CD4-positive, alpha-beta T cell (primary cell): ENCODE measurements around the gene TBL1X. TPM values are rescaled to one million over a fixed set of nuclear protein-coding genes. Genes with fewer than 3 reads are reported as not detected.

Experiments used
- ATAC-seq: fragments of 200-7000 bp; cut with Tn5 transposase; one replicate; pipeline ENCODE4 v1.10.0; 2022; ENCODE audit warnings: mild to moderate bottlenecking; ENCODE audit not compliant: poor library complexity
- CTCF ChIA-PET: fragments of 350-600 bp; sonication (Branson Sonifier 250); formaldehyde crosslinking; loops from one replicate; lab custom pipeline; 2021; ENCODE audit warnings: antibody characterized with exemption, inconsistent platforms; lab: Charles Lee
- POLR2A ChIA-PET: fragments of 350-600 bp; sonication (Branson Sonifier 250); formaldehyde crosslinking; loops from one replicate; lab custom pipeline; 2021; ENCODE audit warnings: antibody characterized with exemption, inconsistent platforms; lab: Charles Lee
- DNase-seq, 14 experiments: peaks; one replicate each; pipeline ENCODE4 v3.0.0-alpha.2; 2013 to 2020; ENCODE audit warnings: mixed read lengths in 2 of 14
- H3K27ac ChIP-seq, 2 donors: one replicate each; pipeline versions ENCODE4 v1.5.1 to v1.7.0; 2013; ENCODE audit warnings: low read length in 2 of 2, low read depth in 1 of 2, mild to moderate bottlenecking in 1 of 2
- H3K27me3 ChIP-seq, 2 experiments: 1 replicate in 1 of 2; 2 replicates in 1 of 2; pipeline versions ENCODE4 v1.6.1 to v1.7.0; 2013; ENCODE audit warnings: low read length in 2 of 2, control low read depth in 1 of 2, mild to moderate bottlenecking in 1 of 2, moderate library complexity in 1 of 2; ENCODE audit not compliant: insufficient read depth in 2 of 2, control insufficient read depth in 1 of 2
- H3K36me3 ChIP-seq: one replicate; pipeline ENCODE4 v1.6.1; 2013; ENCODE audit warnings: low read length, control low read depth; ENCODE audit not compliant: insufficient read depth
- H3K4me1 ChIP-seq: one replicate; pipeline ENCODE4 v1.6.1; 2013; ENCODE audit warnings: low read length, control low read depth; ENCODE audit not compliant: insufficient read depth
- H3K4me3 ChIP-seq: one replicate; pipeline ENCODE4 v1.5.1; 2013; ENCODE audit warnings: mild to moderate bottlenecking, low read length, moderate library complexity
- H3K9me3 ChIP-seq, 2 experiments: 1 replicate in 1 of 2; 2 replicates in 1 of 2; pipeline versions ENCODE4 v1.6.1 to v1.7.0; 2013; ENCODE audit warnings: low read length in 2 of 2, mild to moderate bottlenecking in 2 of 2, control low read depth in 1 of 2, moderate library complexity in 1 of 2; ENCODE audit not compliant: control insufficient read depth in 1 of 2, insufficient read depth in 1 of 2
- H3K27ac Mint-ChIP-seq: one replicate; pipeline ENCODE4 v1.8.0; 2020; ENCODE audit warnings: mixed read lengths
- H3K27me3 Mint-ChIP-seq: one replicate; pipeline ENCODE4 v1.8.0; 2021; ENCODE audit warnings: mixed read lengths
- H3K36me3 Mint-ChIP-seq: one replicate; pipeline ENCODE4 v1.8.0; 2021; ENCODE audit warnings: low read depth, mixed read lengths
- H3K4me1 Mint-ChIP-seq: one replicate; pipeline ENCODE4 v1.8.0; 2021; ENCODE audit warnings: low read depth, mixed read lengths
- H3K4me3 Mint-ChIP-seq: one replicate; pipeline ENCODE4 v1.8.0; 2020; ENCODE audit warnings: mild to moderate bottlenecking, mixed read lengths
- H3K9me3 Mint-ChIP-seq: one replicate; pipeline ENCODE4 v1.8.0; 2020; ENCODE audit warnings: mixed read lengths
- CTCF ChIP-seq: fragments of 200-600 bp; IDR thresholded peaks from one replicate; pipeline ENCODE4 v1.8.0; 2022; ENCODE audit warnings: antibody characterized with exemption, mild to moderate bottlenecking
- intact Hi-C, 2 experiments: fragments of 100-400 bp; cut with DNase I in 1 of 2; cut with micrococcal nuclease in 1 of 2; formaldehyde crosslinking; loops; one replicate each; pipeline versions ENCODE4 v1.15.1 to v1.9.0; 2023 to 2025; cut with DNase I, micrococcal nuclease
- total RNA-seq, 174 experiments: library from RNA in 2 of 174; stranded (reverse) in 2 of 174; gene quantifications; one replicate each; pipeline ENCODE4 v1.2.3 and lab custom pipeline; 2021 to 2026

TBL1X gene
- total RNA-seq, 2 experiments from 2014 or later = 17.4 to 19.2 TPM

- Histone ChIP-seq H3K27ac (peak overlapping the region in 1 of 2 donors; percentile 61), H3K4me3 (peak overlapping the region; percentile 75), H3K9me3 (no peaks in the 10 kb centered on the region), H3K4me1 (peaks cover 58% of the 10 kb centered on the region), H3K36me3 (no peaks in the 10 kb centered on the region), H3K27me3 (no peaks in the 10 kb centered on the region)
- Mint-ChIP-seq H3K36me3 (peaks cover 36% of the 10 kb centered on the region), H3K4me3 (peak overlapping the region; percentile 80), H3K4me1 (peaks cover 50% of the 10 kb centered on the region), H3K9me3 (no peaks in the 10 kb centered on the region), H3K27me3 (peaks cover 4% of the 10 kb centered on the region), H3K27ac (peak overlapping the region; percentile 90)
- DNase-seq (peak in 13 of 14 experiments; percentile 1 to 72 (median 30)), ATAC-seq (peak; percentile 22)
- intact Hi-C loops = loop anchor here (1.0 to 10.0 kb wide), 4 partner anchors 20 to 491 kb away; no protein-coding TSS in a partner anchor
- no peak for TF ChIP-seq CTCF
- ChIA-PET CTCF (no interaction called here), POLR2A (interaction anchor here (1.0 to 3.6 kb wide), 2 partner anchors 124 to 125 kb away, joined by 4 to 56 read pairs; no protein-coding TSS in a partner anchor)
Measured at GRCh38 chrX:9465380-9466123, 694 bp downstream of the TBL1X start.

- ATAC-seq = peak; percentile 6
- CTCF ChIA-PET = no interaction called here
- peaks cover 41% of the 10 kb centered on the region for H3K36me3 Mint-ChIP-seq
- H3K4me3 Mint-ChIP-seq = peak overlapping the region; percentile 88
- peaks cover 4% of the 10 kb centered on the region for H3K27me3 Mint-ChIP-seq
- intact Hi-C loops = loop anchor here (1.0 to 10.0 kb wide), 4 partner anchors 19 to 491 kb away; no protein-coding TSS in a partner anchor
- DNase-seq = peak in 5 of 14 experiments; percentile 1 to 33 (median 31)
- H3K9me3 ChIP-seq = no peaks in the 10 kb centered on the region
- peaks cover 58% of the 10 kb centered on the region for H3K4me1 ChIP-seq
- peak overlapping the region; percentile 90 for H3K27ac Mint-ChIP-seq
- H3K9me3 Mint-ChIP-seq = no peaks in the 10 kb centered on the region
- peak overlapping the region in 1 of 2 donors; percentile 61 for H3K27ac ChIP-seq
- H3K4me3 ChIP-seq = peak overlapping the region; percentile 75
- POLR2A ChIA-PET = interaction anchor here (1.0 kb wide), 1 partner anchor 125 kb away, joined by 4 read pairs; no protein-coding TSS in a partner anchor
- H3K36me3 ChIP-seq = peaks cover 2% of the 10 kb centered on the region
- no peaks in the 10 kb centered on the region for H3K27me3 ChIP-seq
- no peak for TF ChIP-seq CTCF
- peaks cover 47% of the 10 kb centered on the region for H3K4me1 Mint-ChIP-seq
Measured at GRCh38 chrX:9466124-9466495, 1.3 kb downstream of the TBL1X start.

GRCh38 chrX:9466736-9467135 lies 1.9 kb downstream of the TBL1X start:
- ATAC-seq (no peak), DNase-seq (peak in 3 of 14 experiments; percentile 18 to 30 (median 21))
- ChIA-PET CTCF (no interaction called here), POLR2A (interaction anchor here (1.0 kb wide), 1 partner anchor 125 kb away, joined by 4 read pairs; no protein-coding TSS in a partner anchor)
- H3K9me3 ChIP-seq = no peaks in the 10 kb centered on the region
- H3K27ac ChIP-seq = no peak overlapping the region
- peaks cover 6% of the 10 kb centered on the region for H3K36me3 ChIP-seq
- Mint-ChIP-seq H3K4me1 (peaks cover 41% of the 10 kb centered on the region), H3K36me3 (peaks cover 41% of the 10 kb centered on the region), H3K27me3 (peaks cover 4% of the 10 kb centered on the region), H3K4me3 (peak overlapping the region; percentile 88), H3K9me3 (no peaks in the 10 kb centered on the region), H3K27ac (peak overlapping the region; percentile 90)
- no peaks in the 10 kb centered on the region for H3K27me3 ChIP-seq
- H3K4me1 ChIP-seq = peaks cover 58% of the 10 kb centered on the region
- peak overlapping the region; percentile 75 for H3K4me3 ChIP-seq
- intact Hi-C loops = loop anchor here (1.0 to 10.0 kb wide), 4 partner anchors 19 to 492 kb away; no protein-coding TSS in a partner anchor
- TF ChIP-seq CTCF = no peak
